ENCODE measurements around the gene FOXK2.

The FOXK2 gene

DNA sequence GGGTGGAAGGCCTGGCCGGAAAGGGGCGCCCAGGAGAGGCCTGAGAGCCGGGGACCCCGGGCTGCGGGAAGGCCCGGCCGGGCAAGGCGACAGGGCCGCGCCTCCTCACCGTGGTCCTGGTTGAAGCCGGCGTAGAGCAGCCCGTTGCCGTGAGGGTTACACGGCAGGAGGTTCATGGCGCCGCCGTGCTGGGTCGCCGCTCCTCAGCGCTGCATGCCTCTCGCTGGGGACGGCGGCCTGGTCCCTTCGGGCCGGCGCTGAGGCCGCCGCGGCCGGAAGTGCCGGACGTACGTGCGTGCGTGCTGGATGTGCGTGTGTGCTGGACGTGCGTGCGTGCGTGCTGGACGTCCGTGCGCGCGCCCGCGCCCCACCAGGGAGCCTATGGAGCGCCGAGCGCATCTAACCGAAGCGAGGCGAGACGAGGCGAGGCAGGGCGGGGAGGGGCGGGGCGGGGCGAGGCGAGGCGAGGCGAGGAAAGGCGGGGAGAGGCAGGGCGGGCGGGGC, 128.7 kb downstream of the FOXK2 start, which contains the start of gene WDR45B:
TSS of gene WDR45B (minus strand) at position 280 of the 504 bp plus-strand sequence. CDS start at position 176, 104 bp downstream.
- peak; percentile 98 for DNase-seq

DNA sequence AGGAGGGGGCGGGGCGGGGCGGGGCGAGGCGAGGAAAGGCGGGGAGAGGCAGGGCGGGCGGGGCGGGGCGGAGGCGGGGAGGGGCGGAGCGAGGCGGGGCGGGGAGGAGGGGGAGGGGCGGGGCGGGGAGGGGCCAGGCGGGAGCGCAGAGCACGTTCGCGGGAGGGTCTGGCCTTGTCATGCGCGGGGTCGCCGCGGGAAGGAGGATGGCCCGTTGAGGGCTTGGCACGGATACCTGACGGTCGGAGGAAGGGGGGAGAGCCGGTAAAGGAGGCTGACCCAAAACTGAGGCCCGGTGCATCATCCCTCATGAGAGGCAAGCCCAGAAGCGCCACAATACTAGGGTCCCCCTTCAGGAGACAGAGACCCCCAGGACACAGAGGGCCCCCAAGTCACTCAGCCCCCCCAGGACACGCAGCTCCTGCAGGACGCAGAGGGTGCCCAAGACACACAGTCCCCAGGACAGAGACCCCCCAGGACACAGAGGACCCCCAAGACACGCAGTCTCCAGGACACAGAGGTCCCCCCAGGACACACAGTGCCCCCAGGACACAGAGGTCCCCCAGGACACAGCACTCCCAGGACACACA, 129.3 kb downstream of the FOXK2 start:
- DNase-seq: peak; percentile 61

DNA sequence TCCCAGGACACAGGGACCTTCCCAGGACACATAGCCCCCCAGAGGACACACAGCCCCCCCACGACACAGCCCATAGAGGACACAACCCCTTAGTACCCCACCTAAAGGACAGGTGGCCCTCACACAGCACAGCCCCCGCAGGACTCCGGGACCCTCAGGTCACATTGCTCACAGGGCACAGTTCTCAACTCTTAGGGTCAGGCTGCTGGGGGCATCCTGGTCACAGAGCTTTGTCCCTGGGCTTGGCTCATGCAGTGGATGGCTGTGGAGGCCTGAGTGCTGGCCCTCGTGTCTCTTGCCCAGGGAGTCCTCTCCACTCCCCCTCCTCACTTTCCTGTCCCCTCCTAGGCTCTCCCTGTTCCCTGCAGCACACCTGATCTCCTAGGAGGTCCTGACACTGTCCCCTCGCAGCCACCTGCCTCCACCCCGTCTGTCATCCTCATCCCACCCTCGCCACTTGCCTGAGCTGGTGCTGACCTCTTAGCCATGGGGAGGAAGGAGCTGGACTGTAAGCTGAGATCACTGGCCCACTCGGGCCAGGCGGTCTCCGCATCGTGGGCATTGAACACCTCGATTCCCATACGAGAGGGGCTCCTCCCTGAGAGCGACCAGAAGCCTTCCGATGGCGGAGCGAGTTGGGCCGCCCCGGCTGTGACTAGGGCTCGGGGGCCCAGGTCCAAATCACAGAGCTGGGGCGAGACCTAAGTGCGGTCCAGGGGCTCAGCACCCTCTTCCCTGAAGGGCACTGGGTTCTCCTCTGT, 130.1 kb downstream of the FOXK2 start:
- no peak for DNase-seq

DNA sequence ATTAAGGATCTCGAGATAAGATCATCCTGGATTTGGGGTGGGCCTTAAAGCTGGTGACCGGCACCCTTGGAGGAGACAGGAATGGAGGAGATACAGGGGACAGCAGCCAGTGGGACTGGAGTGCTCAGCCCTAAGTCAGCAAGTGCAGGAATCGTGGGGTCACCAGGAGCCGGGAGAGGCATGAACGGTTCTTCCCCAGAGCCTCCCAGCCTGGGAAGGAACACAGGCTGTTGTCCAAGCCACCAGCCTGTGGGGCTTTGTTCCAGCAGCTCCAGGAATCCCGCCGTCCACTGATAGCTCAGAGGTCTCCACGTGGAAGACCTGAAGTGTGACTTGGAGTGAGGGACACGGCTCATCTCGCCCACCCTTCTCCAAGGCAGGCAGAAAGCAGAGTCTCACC, 131.2 kb downstream of the FOXK2 start:
- DNase-seq: no peak

DNA sequence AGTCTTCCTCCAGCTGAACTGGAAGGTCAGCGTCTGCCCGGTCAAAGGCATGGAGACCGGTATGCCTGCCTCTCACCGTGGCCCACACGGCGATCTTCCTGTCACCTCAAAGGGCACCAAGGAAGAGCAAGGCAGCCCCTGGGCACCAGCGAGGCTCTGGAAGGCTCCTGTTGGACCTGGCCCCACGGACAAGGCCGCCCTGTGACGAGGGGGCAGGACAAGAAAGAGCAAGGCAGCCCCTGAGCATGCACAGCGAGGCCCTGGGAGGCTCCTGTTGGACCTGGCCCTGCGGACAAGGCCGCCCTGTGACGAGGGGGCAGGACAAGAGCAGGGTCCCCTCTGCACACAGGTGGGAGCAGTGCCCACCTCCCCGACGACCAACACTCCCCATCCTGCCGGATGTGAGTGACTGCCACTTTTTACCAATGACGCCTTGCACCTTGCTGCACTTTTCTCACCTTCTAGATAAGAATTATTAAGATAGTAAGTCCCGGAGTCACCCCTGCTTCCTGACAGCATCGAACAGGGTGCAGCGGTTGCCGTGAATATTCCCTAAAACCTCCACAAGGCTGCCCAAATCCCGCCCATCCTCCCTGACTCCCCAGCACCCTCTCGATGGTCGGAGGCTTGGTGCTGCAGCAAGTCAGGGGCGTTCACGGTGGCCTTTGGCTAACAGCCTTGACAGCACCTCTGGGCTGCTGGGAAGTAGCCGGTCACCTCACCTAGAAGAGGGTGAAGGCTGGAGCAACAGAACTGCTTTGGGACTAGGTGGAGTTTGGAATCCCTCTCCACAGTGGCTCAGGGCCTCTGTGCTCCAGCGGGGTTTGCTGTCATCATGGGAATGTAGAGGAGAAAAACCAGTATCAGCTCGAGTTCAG, 134.4 kb downstream of the FOXK2 start:
- no peak for DNase-seq

Measured in hematopoietic multipotent progenitor cell treated with erythropoietin and hydrocortisone succinate and interleukin-3 and kit ligand, for 4 days (in vitro differentiated cells).